Fibroblast of mammary gland (primary cell): Measurements from ENCODE around the gene SORCS2.

Experiments used
- DNase-seq: peaks from one replicate; pipeline ENCODE4 v3.0.0-alpha.2; 2010; ENCODE audit warnings: low read depth
- H3K4me3 ChIP-seq: 2 replicates; pipeline ENCODE4 v1.5.1; 2011; ENCODE audit warnings: low read depth, mild to moderate bottlenecking, low read length, moderate library complexity; ENCODE audit not compliant: control insufficient read depth
- TF ChIP-seq, protein P1 (sequence below): conservative IDR thresholded peaks from 2 replicates; pipeline ENCODE4 v1.5.1; 2011; ENCODE audit warnings: low read depth, low read length, inconsistent platforms; ENCODE audit not compliant: control insufficient read depth, insufficient read depth

The SORCS2 gene

DNA sequence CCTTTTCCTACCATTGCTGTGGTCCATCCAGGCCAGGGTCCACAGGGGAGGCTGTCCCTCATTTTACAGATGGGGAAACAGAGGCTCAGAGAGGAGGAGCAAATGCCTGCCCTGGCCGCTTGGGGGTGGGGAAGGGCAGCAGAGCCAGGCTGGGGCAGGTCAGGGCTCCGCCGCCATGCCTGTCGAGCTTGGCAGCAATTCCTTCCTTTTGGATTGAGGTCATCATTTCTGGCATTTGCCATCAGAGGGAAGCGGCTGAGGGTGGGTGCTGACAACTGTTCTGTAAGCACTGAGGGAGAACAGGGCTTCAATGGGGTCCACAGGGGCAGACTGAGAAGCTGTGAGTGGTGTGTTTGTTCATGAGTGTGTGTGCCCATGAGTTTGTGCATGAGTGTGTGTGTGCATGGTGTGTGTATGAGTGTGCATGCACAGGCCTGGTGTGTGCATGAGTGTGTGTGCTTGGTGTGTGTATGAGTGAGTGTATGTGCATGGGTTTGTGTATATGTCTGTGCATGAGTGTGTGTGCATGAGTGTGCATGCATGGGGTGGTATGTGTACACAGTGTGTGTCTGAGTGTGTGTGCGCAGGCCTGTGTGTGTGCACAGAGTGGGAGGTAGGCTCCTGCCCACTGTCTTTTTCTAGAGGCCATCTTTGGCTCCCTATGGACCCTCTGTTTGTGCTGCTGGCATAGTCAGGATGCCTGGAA is 115.2 kb downstream of the SORCS2 start:
- TF ChIP-seq, protein P1, sequence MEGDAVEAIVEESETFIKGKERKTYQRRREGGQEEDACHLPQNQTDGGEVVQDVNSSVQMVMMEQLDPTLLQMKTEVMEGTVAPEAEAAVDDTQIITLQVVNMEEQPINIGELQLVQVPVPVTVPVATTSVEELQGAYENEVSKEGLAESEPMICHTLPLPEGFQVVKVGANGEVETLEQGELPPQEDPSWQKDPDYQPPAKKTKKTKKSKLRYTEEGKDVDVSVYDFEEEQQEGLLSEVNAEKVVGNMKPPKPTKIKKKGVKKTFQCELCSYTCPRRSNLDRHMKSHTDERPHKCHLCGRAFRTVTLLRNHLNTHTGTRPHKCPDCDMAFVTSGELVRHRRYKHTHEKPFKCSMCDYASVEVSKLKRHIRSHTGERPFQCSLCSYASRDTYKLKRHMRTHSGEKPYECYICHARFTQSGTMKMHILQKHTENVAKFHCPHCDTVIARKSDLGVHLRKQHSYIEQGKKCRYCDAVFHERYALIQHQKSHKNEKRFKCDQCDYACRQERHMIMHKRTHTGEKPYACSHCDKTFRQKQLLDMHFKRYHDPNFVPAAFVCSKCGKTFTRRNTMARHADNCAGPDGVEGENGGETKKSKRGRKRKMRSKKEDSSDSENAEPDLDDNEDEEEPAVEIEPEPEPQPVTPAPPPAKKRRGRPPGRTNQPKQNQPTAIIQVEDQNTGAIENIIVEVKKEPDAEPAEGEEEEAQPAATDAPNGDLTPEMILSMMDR, result no peak

DNA sequence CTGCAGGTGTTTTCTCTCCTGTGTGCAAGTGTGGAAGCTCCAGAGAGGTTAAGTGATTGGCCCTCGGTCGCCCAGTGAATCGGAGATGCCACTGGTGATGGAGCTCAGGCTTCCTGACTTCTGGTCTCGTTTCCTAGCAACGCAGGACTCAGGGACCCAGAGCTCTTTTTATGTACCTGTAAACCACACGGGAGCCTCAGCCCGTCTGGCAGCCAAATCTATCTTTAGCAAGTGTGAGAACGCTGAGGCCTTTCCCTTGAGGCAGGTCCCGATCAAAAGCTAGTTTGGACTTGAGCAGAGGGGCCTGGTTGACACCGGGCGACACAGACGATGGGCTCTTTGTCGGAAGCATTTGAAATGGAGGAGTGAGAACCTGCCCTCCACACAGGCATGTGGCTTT is 116.8 kb downstream of the SORCS2 start:
- no peak overlapping the region for H3K4me3 ChIP-seq
- no peak for DNase-seq
- TF ChIP-seq, protein P1, result no peak

More for the DNA sequence above, 115.2 kb downstream of the SORCS2 start:
- no peak overlapping the region for H3K4me3 ChIP-seq
- no peak for DNase-seq

DNA sequence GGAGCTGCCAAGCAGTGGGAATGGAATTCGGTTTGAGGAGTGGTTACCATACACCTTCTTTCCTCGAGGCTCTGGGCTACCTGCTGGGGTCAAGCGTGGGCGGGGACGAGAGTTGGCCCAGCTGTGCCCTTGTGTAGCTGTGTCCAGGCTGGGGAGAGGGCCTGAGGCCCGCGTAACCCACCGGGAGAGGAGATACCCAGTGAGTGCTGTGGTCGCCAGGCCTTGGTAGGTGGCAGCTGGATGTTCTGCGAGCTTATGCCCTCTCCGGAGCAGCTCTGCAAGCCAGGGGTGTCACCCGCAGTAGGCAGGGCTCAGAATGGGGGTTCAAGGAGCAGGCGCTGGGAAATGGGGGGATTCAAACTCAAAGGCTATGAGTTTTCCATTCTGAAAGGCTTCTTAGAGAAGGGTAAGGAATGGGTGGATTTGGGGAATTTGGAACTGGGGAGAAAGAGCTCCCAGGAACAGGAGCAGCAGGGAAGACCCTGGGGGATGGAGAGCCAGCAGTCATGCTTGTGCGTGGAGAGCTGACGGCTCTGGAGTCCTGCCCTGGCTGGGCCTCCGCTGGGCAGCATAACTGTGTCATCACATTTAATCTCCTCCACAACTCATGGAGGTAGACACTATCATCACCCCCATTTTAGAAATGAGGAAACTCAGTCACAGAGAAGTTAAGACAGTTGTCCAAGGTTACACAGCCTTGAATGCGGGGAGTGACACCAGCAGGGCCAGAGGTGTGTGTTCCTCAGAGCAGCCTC is 117.5 kb downstream of the SORCS2 start:
- TF ChIP-seq, protein P1, result no peak
- H3K4me3 ChIP-seq, result no peak overlapping the region
- no peak for DNase-seq

DNA sequence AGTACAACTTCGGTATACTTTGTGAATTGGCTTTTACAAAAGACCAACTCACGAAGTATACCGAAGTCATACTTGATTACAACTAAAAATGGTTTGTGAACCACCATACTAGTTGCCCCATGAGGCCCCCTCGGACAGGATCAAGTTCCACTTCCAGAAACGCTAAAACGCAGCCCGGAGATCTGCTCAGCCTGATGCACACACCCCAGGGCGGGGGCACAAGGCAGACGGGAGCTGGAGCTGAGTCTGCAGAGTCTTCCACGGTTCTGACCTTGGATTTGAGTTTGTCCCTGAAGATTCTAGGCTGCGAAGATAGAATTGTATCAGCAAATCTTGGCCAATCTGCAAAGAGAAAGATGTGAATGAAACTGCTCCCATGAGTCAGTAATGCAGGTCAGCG is 118.1 kb downstream of the SORCS2 start:
- H3K4me3 ChIP-seq, result no peak overlapping the region
- TF ChIP-seq, protein P1, result no peak
- no peak for DNase-seq

DNA sequence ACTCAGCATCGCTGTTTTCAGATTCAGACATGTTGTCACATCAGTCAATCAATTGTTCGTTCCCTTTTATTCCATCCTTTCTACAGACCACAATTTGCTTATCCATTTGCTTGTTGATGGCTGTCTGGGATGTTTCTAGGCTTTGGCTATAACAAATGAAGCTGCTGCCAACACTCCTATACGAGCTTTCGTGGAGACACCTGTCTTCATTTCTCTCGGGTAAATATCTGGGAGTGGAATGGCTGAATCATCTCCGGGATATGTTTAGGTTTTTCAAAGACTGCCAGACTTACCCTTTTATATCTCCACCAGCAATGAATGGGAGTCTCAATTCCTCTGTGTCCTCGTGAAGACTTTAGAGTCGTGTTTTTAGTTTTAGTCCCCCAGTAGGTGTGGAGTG is 118.9 kb downstream of the SORCS2 start:
- TF ChIP-seq, protein P1, result no peak
- no peak overlapping the region for H3K4me3 ChIP-seq
- no peak for DNase-seq

DNA sequence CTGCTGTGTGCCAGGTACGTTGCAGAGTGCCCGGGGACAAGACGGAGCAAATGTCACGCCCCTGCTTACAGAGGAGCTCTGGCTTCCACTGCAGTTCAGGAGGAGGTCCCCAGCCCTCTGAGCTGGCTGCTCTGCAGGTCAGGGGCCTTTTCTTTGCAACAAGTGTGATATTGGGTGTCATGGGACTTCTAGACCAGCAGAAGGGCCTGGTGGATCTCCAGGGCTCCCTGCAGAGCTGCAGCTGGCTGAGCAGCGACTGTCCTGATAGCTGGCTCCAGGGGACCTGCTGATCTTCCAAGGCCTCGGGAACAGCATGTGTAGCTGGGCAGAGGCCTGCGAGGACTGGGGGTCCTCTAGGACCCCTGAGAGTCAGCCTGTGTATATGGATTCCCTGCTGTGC is 120.4 kb downstream of the SORCS2 start:
- TF ChIP-seq, protein P1, result no peak
- no peak overlapping the region for H3K4me3 ChIP-seq
- no peak for DNase-seq
